ENCODE measurements around the gene MRPL50.

Gene MRPL50

GRCh38 chr9:101434998-101435397, 36.6 kb upstream of the MRPL50 start:
- WGBS (ENCODE audit: insufficient coverage, insufficient read length), result 100% methylated on average over 1 of the region's 3 CpGs
- no peak overlapping the region for H3K4me3 ChIP-seq (ENCODE audit: low read length)
- H3K9me3 ChIP-seq (ENCODE audit: control insufficient read depth, insufficient read depth, low read length), result no peaks in the 10 kb centered on the region
- H3K36me3 ChIP-seq (ENCODE audit: control insufficient read depth, insufficient read depth, low read length), result no peaks in the 10 kb centered on the region
- no peaks in the 10 kb centered on the region for H3K27me3 ChIP-seq (ENCODE audit: control insufficient read depth, insufficient read depth, low read length)
- H3K27ac ChIP-seq (ENCODE audit: low read length), result no peak overlapping the region
- no peaks in the 10 kb centered on the region for H3K4me1 ChIP-seq (ENCODE audit: control insufficient read depth, insufficient read depth, low read length)
- no peak for DNase-seq (ENCODE audit: low read depth, low spot score)

- Histone ChIP-seq H3K4me3 (ENCODE audit: low read length) (no peak overlapping the region), H3K4me1 (ENCODE audit: control insufficient read depth, insufficient read depth, low read length) (no peaks in the 10 kb centered on the region), H3K36me3 (ENCODE audit: control insufficient read depth, insufficient read depth, low read length) (no peaks in the 10 kb centered on the region), H3K27ac (ENCODE audit: low read length) (no peak overlapping the region), H3K9me3 (ENCODE audit: control insufficient read depth, insufficient read depth, low read length) (no peaks in the 10 kb centered on the region), H3K27me3 (ENCODE audit: control insufficient read depth, insufficient read depth, low read length) (no peaks in the 10 kb centered on the region)
- no peak for DNase-seq (ENCODE audit: low read depth, low spot score)
- WGBS (ENCODE audit: insufficient coverage, insufficient read length), result no CpG with 5 or more reads among the region's 3 CpGs
These were observed 34.8 kb upstream of the MRPL50 start for GRCh38 chr9:101433229-101433628.

GRCh38 chr9:101432740-101433139, 34.3 kb upstream of the MRPL50 start:
- H3K27me3 ChIP-seq (ENCODE audit: control insufficient read depth, insufficient read depth, low read length), result no peaks in the 10 kb centered on the region
- H3K27ac ChIP-seq (ENCODE audit: low read length), result no peak overlapping the region
- no peaks in the 10 kb centered on the region for H3K9me3 ChIP-seq (ENCODE audit: control insufficient read depth, insufficient read depth, low read length)
- H3K36me3 ChIP-seq (ENCODE audit: control insufficient read depth, insufficient read depth, low read length), result no peaks in the 10 kb centered on the region
- no CpG with 5 or more reads among the region's 1 CpG for WGBS (ENCODE audit: insufficient coverage, insufficient read length)
- H3K4me1 ChIP-seq (ENCODE audit: control insufficient read depth, insufficient read depth, low read length), result no peaks in the 10 kb centered on the region
- no peak overlapping the region for H3K4me3 ChIP-seq (ENCODE audit: low read length)
- DNase-seq (ENCODE audit: low read depth, low spot score), result no peak

GRCh38 chr9:101432171-101432570, 33.8 kb upstream of the MRPL50 start:
- H3K4me1 ChIP-seq (ENCODE audit: control insufficient read depth, insufficient read depth, low read length), result no peaks in the 10 kb centered on the region
- no peaks in the 10 kb centered on the region for H3K9me3 ChIP-seq (ENCODE audit: control insufficient read depth, insufficient read depth, low read length)
- no peak overlapping the region for H3K27ac ChIP-seq (ENCODE audit: low read length)
- no peak for DNase-seq (ENCODE audit: low read depth, low spot score)
- H3K4me3 ChIP-seq (ENCODE audit: low read length), result no peak overlapping the region
- no peaks in the 10 kb centered on the region for H3K36me3 ChIP-seq (ENCODE audit: control insufficient read depth, insufficient read depth, low read length)
- H3K27me3 ChIP-seq (ENCODE audit: control insufficient read depth, insufficient read depth, low read length), result no peaks in the 10 kb centered on the region

GRCh38 chr9:101429736-101430135, 31.3 kb upstream of the MRPL50 start:
- Histone ChIP-seq H3K27ac (ENCODE audit: low read length) (no peak overlapping the region), H3K9me3 (ENCODE audit: control insufficient read depth, insufficient read depth, low read length) (no peaks in the 10 kb centered on the region), H3K4me3 (ENCODE audit: low read length) (no peak overlapping the region), H3K4me1 (ENCODE audit: control insufficient read depth, insufficient read depth, low read length) (no peaks in the 10 kb centered on the region), H3K27me3 (ENCODE audit: control insufficient read depth, insufficient read depth, low read length) (no peaks in the 10 kb centered on the region), H3K36me3 (ENCODE audit: control insufficient read depth, insufficient read depth, low read length) (no peaks in the 10 kb centered on the region)
- no peak for DNase-seq (ENCODE audit: low read depth, low spot score)
- no CpG with 5 or more reads among the region's 7 CpGs for WGBS (ENCODE audit: insufficient coverage, insufficient read length)

GRCh38 chr9:101428909-101429308, 30.5 kb upstream of the MRPL50 start:
- Histone ChIP-seq H3K27me3 (ENCODE audit: control insufficient read depth, insufficient read depth, low read length) (no peaks in the 10 kb centered on the region), H3K36me3 (ENCODE audit: control insufficient read depth, insufficient read depth, low read length) (no peaks in the 10 kb centered on the region), H3K4me1 (ENCODE audit: control insufficient read depth, insufficient read depth, low read length) (no peaks in the 10 kb centered on the region), H3K4me3 (ENCODE audit: low read length) (no peak overlapping the region), H3K9me3 (ENCODE audit: control insufficient read depth, insufficient read depth, low read length) (no peaks in the 10 kb centered on the region), H3K27ac (ENCODE audit: low read length) (no peak overlapping the region)
- WGBS (ENCODE audit: insufficient coverage, insufficient read length), result no CpG with 5 or more reads among the region's 3 CpGs
- no peak for DNase-seq (ENCODE audit: low read depth, low spot score)

- WGBS (ENCODE audit: insufficient coverage, insufficient read length), result no CpG with 5 or more reads among the region's 3 CpGs
- no peaks in the 10 kb centered on the region for H3K9me3 ChIP-seq (ENCODE audit: control insufficient read depth, insufficient read depth, low read length)
- DNase-seq (ENCODE audit: low read depth, low spot score), result no peak
- no peak overlapping the region for H3K4me3 ChIP-seq (ENCODE audit: low read length)
- H3K27ac ChIP-seq (ENCODE audit: low read length), result no peak overlapping the region
- no peaks in the 10 kb centered on the region for H3K27me3 ChIP-seq (ENCODE audit: control insufficient read depth, insufficient read depth, low read length)
- no peaks in the 10 kb centered on the region for H3K4me1 ChIP-seq (ENCODE audit: control insufficient read depth, insufficient read depth, low read length)
- no peaks in the 10 kb centered on the region for H3K36me3 ChIP-seq (ENCODE audit: control insufficient read depth, insufficient read depth, low read length)
These were observed 29.7 kb upstream of the MRPL50 start for GRCh38 chr9:101427957-101428655.

- Histone ChIP-seq H3K9me3 (ENCODE audit: control insufficient read depth, insufficient read depth, low read length) (no peaks in the 10 kb centered on the region), H3K4me3 (ENCODE audit: low read length) (no peak overlapping the region), H3K4me1 (ENCODE audit: control insufficient read depth, insufficient read depth, low read length) (no peaks in the 10 kb centered on the region), H3K27me3 (ENCODE audit: control insufficient read depth, insufficient read depth, low read length) (no peaks in the 10 kb centered on the region), H3K36me3 (ENCODE audit: control insufficient read depth, insufficient read depth, low read length) (no peaks in the 10 kb centered on the region), H3K27ac (ENCODE audit: low read length) (no peak overlapping the region)
- WGBS (ENCODE audit: insufficient coverage, insufficient read length), result no CpG with 5 or more reads among the region's 8 CpGs
- no peak for DNase-seq (ENCODE audit: low read depth, low spot score)
These were observed 28.9 kb upstream of the MRPL50 start for GRCh38 chr9:101427358-101427757.

- H3K4me3 ChIP-seq (ENCODE audit: low read length), result no peak overlapping the region
- WGBS (ENCODE audit: insufficient coverage, insufficient read length), result no CpG with 5 or more reads among the region's 5 CpGs
- no peaks in the 10 kb centered on the region for H3K36me3 ChIP-seq (ENCODE audit: control insufficient read depth, insufficient read depth, low read length)
- H3K27me3 ChIP-seq (ENCODE audit: control insufficient read depth, insufficient read depth, low read length), result no peaks in the 10 kb centered on the region
- H3K9me3 ChIP-seq (ENCODE audit: control insufficient read depth, insufficient read depth, low read length), result no peaks in the 10 kb centered on the region
- DNase-seq (ENCODE audit: low read depth, low spot score), result no peak
- no peaks in the 10 kb centered on the region for H3K4me1 ChIP-seq (ENCODE audit: control insufficient read depth, insufficient read depth, low read length)
- no peak overlapping the region for H3K27ac ChIP-seq (ENCODE audit: low read length)
These were observed 23.2 kb upstream of the MRPL50 start for GRCh38 chr9:101421653-101422065.

- Histone ChIP-seq H3K4me3 (ENCODE audit: low read length) (no peak overlapping the region), H3K27me3 (ENCODE audit: control insufficient read depth, insufficient read depth, low read length) (no peaks in the 10 kb centered on the region), H3K27ac (ENCODE audit: low read length) (no peak overlapping the region), H3K36me3 (ENCODE audit: control insufficient read depth, insufficient read depth, low read length) (no peaks in the 10 kb centered on the region), H3K4me1 (ENCODE audit: control insufficient read depth, insufficient read depth, low read length) (no peaks in the 10 kb centered on the region), H3K9me3 (ENCODE audit: control insufficient read depth, insufficient read depth, low read length) (no peaks in the 10 kb centered on the region)
- no CpG with 5 or more reads among the region's 2 CpGs for WGBS (ENCODE audit: insufficient coverage, insufficient read length)
- no peak for DNase-seq (ENCODE audit: low read depth, low spot score)
These were observed 21.4 kb upstream of the MRPL50 start for GRCh38 chr9:101419863-101420262.

Measured in iPS DF 6.9 (cell line).